Measurements from ENCODE around the gene HILPDA. TPM values are rescaled to one million over a fixed set of nuclear protein-coding genes. Genes with fewer than 3 reads are reported as not detected.
A peak's percentile ranks its signal among the peaks of the same experiment; 100 is the strongest.

Gene HILPDA
- total and polyA plus RNA-seq, 9 of the 15 experiments (the other 6 are each of a cell fraction or from before 2014, with no cell fraction given) = 8.3 to 71.8 (median 23.5) TPM

DNA sequence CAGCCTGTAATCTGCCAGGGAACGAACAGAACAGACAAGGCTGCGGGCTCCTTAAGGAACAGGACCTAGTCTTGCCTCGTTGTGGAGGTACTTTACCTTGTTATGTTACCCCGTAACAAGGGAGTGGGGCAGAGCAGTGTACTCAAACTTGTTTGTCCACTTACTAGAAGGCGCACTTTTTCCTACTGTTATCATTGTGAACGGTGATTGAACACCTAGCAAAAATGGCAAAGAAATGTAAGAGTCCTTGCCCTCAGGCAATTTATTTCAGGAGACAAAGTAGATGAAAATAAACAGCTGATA is 45.3 kb upstream of the HILPDA start (continued):
- TF ChIP-seq ZBTB40 (IDR thresholded peaks at IDR 0.05) (peak; percentile 65), ZBTB40 (CRISPR knock-in tag; IDR thresholded peaks at IDR 0.05) (no peak), MBD1 (CRISPR knock-in tag; IDR thresholded peaks at IDR 0.05) (no peak), GABPB1 (CRISPR knock-in tag; IDR thresholded peaks at IDR 0.05) (peak; percentile 48; the same call in 1 of the 2 replicates), NBN (IDR thresholded peaks at IDR 0.05; ENCODE audit: low read depth) (0 out of 2 replicates have a peak, but pooled peaks have one; percentile 21), RNF2 (IDR thresholded peaks at IDR 0.05) (no peak), MAFG (tag; conservative IDR thresholded peaks at IDR 0.05) (no peak), PHF21A (IDR thresholded peaks at IDR 0.05; ENCODE audit: borderline replicate concordance, low read depth) (no peak), ATF4 (CRISPR knock-in tag; IDR thresholded peaks at IDR 0.05) (no peak), ARNT (IDR thresholded peaks at IDR 0.05) (0 out of 4 replicates have a peak, but pooled peaks of 1 of the 2 experiments have one; percentile 40), ETV5 (CRISPR knock-in tag; IDR thresholded peaks at IDR 0.05; ENCODE audit: low read depth) (no peak)
- TF ChIP-seq, protein P1, sequence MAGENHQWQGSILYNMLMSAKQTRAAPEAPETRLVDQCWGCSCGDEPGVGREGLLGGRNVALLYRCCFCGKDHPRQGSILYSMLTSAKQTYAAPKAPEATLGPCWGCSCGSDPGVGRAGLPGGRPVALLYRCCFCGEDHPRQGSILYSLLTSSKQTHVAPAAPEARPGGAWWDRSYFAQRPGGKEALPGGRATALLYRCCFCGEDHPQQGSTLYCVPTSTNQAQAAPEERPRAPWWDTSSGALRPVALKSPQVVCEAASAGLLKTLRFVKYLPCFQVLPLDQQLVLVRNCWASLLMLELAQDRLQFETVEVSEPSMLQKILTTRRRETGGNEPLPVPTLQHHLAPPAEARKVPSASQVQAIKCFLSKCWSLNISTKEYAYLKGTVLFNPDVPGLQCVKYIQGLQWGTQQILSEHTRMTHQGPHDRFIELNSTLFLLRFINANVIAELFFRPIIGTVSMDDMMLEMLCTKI (IDR thresholded peaks at IDR 0.05; ENCODE audit: partially characterized antibody) = no peak

Measured in K562 (cell line).